Activated gamma-delta T cell treated with anti-CD3 and anti-CD28 coated beads, Interleukin-2, amount 50 U/mL, for 16 hours (primary cell): Measurements from ENCODE around the gene MYO15A.

ENCODE experiments used
- DNase-seq: peaks from one replicate; pipeline ENCODE4 v3.0.0-alpha.2; 2020; ENCODE audit warnings: low read depth

Gene MYO15A

GRCh38 chr17:18217412-18218015 lies 109.0 kb downstream of the MYO15A start:
- peak; percentile 60 for DNase-seq

GRCh38 chr17:18218756-18219415 lies 110.3 kb downstream of the MYO15A start:
- no peak for DNase-seq

- DNase-seq = no peak
These were observed 115.5 kb downstream of the MYO15A start for GRCh38 chr17:18224053-18224386.

GRCh38 chr17:18224387-18225120 lies 116.0 kb downstream of the MYO15A start:
- no peak for DNase-seq

GRCh38 chr17:18225121-18225641 lies 116.6 kb downstream of the MYO15A start, which contains the start of gene LLGL1:
LLGL1 (plus strand) TSS chr17:18225635; CDS start chr17:18225683, 48 bp downstream.
- DNase-seq = peak; percentile 93

- no peak for DNase-seq
These were observed 117.2 kb downstream of the MYO15A start for GRCh38 chr17:18225642-18226283.

GRCh38 chr17:18226284-18226945 lies 117.9 kb downstream of the MYO15A start:
- DNase-seq = no peak

- no peak for DNase-seq
These were observed 119.1 kb downstream of the MYO15A start for GRCh38 chr17:18227635-18228034.

- no peak for DNase-seq
These were observed 119.7 kb downstream of the MYO15A start for GRCh38 chr17:18228176-18228682.

- no peak for DNase-seq
These were observed 120.7 kb downstream of the MYO15A start for GRCh38 chr17:18229254-18229653.
